Coronary artery (tissue), 2 donors: ENCODE data around the gene KLHDC8A.

Source experiments
- DNase-seq: peaks from one replicate; pipeline ENCODE4 v3.0.0-alpha.2; 2017; ENCODE audit warnings: low spot score
- H3K27ac ChIP-seq, 2 donors: fragments of 200-600 bp; sonication (generic); one replicate each; pipeline ENCODE4 v1.5.1; 2016 to 2019
- H3K4me3 ChIP-seq: fragments of 200-600 bp; sonication (generic); 2 replicates; pipeline ENCODE4 v1.5.1; 2016; ENCODE audit warnings: mild to moderate bottlenecking, moderate library complexity
- CTCF ChIP-seq: fragments of 200-600 bp; sonication (generic); IDR thresholded peaks from one replicate; pipeline ENCODE4 v1.5.1; 2019; ENCODE audit warnings: antibody characterized with exemption

Gene KLHDC8A

GRCh38 chr1:205350691-205351141 lies 6.0 kb downstream of the KLHDC8A start:
- TF ChIP-seq CTCF, result no peak
- Histone ChIP-seq H3K4me3 (no peak overlapping the region), H3K27ac (no peak overlapping the region)
- DNase-seq, result no peak

- H3K4me3 ChIP-seq, result no peak overlapping the region
- no peak overlapping the region for H3K27ac ChIP-seq
- TF ChIP-seq CTCF, result no peak
- no peak for DNase-seq
Observed at GRCh38 chr1:205350124-205350523, 6.6 kb downstream of the KLHDC8A start.

- H3K4me3 ChIP-seq, result no peak overlapping the region
- TF ChIP-seq CTCF, result no peak
- DNase-seq, result no peak
- H3K27ac ChIP-seq, result no peak overlapping the region
Observed at GRCh38 chr1:205348554-205349487, 7.9 kb downstream of the KLHDC8A start.

GRCh38 chr1:205346956-205347574 lies 9.7 kb downstream of the KLHDC8A start:
- no peak overlapping the region for H3K4me3 ChIP-seq
- H3K27ac ChIP-seq, result no peak overlapping the region
- DNase-seq, result no peak
- no peak for TF ChIP-seq CTCF

- Histone ChIP-seq H3K27ac (no peak overlapping the region), H3K4me3 (no peak overlapping the region)
- TF ChIP-seq CTCF, result no peak
Observed at GRCh38 chr1:205345761-205346160, 11.0 kb downstream of the KLHDC8A start.

GRCh38 chr1:205344066-205344928 lies 12.4 kb downstream of the KLHDC8A start:
- no peak for DNase-seq
- peak overlapping the region; percentile 67 for H3K4me3 ChIP-seq
- H3K27ac ChIP-seq, result no peak overlapping the region
- TF ChIP-seq CTCF, result no peak

More at GRCh38 chr1:205345761-205346160, 11.0 kb downstream of the KLHDC8A start:
- DNase-seq, result no peak
